HL-60/S4 (cell line): ENCODE measurements around the gene IMPG2.

Experiments
- in situ Hi-C: fragments of 300-500 bp; cut with MboI; formaldehyde crosslinking; loops from 2 replicates; pipeline ENCODE4 v1.14.3; 2022; ENCODE audit warnings: low sequenced_read_pairs

The IMPG2 gene

DNA sequence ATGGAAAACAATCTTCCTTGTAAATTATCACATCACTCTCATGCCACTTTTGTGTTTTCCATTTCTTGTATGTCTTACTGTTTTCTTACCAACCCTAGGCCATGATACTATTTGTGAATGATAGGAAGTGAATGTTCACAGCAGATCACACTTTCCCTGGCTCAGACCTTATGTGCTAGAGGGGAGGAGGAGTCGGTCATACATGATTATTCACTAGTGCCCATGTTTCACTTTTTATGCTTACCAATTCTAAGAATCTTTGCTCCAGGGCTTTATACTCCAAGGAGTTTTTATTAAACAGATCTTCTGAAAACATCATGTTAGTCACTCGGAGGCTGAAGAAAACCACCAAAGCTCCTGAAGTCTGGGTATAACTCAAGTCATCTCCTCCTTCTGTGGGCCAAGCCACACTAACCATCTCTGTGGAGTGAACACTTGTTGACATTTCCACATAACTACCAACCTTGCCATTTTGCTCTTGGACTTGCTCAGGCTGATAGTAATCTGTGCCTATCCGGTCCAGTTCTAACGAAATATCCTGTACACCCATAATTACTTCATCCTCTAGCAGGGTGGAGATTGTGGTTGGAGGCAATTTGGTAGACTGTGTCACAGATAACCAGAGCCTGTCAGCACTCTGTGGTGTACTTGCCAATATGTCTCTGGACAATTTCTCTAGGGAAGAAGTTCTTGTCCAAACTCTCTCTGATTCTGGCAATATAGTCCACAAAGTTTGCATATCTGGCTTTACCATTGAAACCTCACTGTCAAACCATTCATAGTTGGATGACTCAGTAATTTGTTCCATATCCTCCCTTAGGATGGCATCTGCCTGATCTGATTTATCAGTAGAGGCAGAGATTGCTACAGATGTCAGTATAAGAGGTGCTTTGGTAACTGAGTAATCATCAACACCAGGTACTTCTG is 76.8 kb downstream of the IMPG2 start:
- in situ Hi-C loops, result no loop called here

DNA sequence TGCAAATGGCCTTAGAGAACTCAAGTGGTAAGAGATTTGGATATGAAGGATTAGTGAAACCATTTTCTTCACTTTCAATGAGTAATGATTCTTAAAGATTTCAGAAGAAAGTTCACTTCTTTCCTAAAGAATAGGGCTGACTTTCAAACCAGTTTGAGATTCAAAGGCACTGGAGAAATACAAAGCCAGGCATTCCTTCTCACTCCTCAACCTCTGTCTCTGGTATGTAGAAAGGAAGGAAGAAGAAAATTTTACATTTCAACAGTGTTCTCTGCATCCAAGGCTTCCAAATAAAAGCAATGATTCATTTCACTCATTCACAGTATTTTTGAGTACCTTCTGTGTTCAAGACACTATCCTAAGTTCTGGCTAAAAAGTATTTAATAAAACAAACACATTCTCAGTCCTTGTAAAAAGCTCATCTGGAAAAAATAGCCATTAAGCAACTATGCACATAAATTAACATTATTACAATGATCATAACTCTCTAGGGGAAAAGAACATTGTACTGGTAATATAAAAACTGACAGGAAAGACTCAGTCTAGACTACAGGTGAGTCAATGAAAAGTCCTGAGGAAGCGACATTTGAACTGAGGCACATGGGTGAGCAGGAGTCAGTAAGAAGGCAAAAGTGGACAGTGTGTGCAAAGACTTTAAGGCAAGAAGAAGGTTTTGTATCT is 79.5 kb downstream of the IMPG2 start:
- in situ Hi-C loops, result no loop called here

DNA sequence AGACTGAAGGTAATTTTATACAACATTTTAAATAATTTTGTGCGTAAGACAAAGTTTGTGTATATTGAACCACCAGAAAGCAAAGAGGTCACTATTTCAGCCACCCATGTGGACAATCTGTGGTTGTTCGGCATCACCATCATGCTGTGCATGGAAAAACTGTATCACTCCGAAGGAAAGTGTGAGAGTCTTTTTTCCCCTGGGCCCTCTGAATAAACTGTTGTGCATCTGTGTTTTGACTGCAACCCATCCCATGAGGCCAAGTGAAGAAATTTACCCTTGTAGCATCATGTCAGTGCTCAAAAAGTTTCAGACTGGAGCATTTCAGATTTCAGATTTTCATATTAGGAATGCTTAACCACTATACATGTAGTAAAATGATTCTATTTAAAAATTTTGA is 85.3 kb downstream of the IMPG2 start:
- in situ Hi-C loops, result no loop called here

DNA sequence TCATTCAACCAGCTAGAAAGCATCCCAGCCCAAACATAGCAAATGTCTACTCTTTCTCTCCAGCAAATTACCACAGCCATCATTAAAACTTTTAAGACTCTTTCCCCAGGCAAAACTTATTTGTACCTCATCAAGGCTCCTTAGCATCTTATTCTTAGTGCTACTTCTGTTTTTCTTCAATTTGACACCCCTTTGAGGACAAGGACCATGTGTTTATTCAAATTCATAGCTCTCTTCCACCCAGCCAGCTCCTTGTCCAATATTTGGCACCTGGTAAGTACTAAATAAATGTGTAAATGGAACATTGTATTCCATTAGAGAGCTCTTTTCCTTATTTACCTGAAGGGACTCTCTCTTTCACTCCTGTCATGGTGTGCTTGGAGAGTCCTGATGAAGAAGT is 89.8 kb downstream of the IMPG2 start:
- in situ Hi-C loops, result no loop called here

DNA sequence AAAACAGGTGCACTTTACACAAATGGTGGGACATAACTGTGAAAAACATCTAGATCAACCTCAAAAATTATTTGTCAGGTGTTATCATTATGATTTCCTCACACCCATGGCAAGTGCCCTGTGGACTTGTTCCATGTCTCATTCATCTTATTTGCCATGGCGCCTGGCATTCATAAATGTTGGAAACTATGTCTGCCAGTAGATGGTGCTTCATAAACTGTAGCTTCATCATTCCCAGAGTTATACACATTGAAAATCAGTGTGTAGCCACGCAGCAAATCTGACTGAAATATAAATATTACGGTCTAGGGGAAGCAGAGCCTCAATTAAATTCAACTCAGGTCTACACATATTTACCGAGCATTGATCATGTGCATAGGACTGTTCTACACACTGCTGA is 90.7 kb downstream of the IMPG2 start:
- in situ Hi-C loops, result no loop called here

DNA sequence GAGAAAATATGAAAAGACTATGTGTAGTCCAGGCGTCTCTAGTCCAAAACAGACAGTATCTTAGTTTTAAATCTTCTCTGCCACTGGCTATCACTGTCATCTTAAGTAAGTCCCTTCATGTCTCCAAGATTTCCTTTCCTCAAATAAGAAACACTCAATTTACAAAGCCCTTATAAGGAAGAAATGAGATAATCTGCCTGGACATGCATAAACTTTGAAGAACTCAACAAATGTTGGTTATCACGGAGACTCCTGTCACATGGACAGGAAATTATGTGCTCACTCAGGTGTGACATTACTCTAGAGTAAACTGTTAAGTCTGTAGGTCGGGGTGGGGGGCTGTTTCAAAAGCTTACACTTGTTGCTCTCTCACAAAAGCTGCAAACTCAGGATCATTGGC is 91.9 kb downstream of the IMPG2 start:
- in situ Hi-C loops, result no loop called here

DNA sequence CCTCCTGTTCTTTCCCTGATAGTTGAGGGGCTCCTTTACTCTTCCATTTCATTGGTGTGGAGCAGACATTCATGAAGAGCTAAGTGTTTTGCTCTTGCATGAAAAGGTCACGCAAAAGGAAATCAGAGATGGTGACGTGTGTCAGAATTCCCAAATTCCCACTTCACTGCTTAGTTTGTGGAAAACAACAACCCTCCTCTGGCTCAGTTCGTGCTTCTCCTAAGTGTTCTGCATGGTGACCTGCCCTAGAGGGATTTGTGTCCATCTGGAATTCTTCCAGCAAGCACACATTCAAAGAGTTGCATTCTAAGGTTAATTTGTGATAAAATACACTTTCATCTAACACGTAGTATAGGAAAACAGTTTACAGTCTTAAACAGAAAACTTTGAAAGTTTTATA is 95.6 kb downstream of the IMPG2 start:
- in situ Hi-C loops, result no loop called here

DNA sequence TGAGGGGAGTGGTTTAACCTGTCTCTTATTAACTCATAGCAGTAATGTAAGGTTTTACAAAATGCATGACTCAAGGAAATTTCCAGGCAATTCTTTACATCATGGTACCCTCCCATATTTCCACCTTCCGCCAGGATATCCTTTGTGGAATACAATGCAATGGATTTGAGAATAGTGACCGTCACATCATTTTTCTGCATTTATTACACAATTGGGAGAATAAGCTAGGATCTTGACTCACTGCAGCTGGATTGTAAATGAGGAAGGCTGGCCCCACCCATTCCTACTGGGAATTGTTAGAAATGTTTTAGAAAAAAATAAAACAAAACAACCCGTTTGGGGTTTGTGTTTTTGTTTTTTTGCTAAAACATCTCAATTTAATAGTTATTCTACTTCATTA is 97.4 kb downstream of the IMPG2 start:
- in situ Hi-C loops, result no loop called here

DNA sequence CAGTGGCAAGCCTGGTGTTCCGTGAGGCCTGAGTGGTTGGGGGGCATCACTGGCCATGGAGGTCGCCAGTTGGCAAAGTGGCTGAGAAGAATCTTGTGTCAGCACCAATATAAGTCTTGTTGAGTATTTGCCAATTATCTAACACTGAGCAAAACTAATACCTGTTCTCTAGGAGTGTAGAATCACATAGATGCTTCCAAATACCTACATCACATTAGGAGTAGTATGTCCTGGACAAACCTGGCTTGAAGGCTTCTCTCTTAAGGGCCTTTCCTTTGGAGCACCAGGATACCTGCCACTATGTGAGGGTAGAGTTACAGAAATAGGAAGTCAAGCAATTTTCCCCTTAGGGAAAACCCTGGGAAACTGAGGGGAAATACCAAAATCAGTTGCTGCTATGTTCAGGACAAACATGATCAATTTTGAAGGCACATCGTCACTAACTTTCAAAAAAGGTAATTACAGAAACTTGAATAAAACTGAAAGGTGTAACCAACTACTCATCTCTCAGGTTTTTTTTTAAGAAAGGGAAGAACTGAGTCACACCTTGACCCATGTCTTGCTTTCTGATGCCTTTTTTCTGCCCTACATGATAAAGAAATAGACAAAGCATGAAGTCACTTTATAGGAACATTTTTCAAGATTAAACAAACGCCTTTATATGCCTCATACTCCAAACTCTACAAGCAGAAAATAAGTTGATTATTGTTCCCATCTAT is 100.4 kb downstream of the IMPG2 start:
- in situ Hi-C loops, result no loop called here

DNA sequence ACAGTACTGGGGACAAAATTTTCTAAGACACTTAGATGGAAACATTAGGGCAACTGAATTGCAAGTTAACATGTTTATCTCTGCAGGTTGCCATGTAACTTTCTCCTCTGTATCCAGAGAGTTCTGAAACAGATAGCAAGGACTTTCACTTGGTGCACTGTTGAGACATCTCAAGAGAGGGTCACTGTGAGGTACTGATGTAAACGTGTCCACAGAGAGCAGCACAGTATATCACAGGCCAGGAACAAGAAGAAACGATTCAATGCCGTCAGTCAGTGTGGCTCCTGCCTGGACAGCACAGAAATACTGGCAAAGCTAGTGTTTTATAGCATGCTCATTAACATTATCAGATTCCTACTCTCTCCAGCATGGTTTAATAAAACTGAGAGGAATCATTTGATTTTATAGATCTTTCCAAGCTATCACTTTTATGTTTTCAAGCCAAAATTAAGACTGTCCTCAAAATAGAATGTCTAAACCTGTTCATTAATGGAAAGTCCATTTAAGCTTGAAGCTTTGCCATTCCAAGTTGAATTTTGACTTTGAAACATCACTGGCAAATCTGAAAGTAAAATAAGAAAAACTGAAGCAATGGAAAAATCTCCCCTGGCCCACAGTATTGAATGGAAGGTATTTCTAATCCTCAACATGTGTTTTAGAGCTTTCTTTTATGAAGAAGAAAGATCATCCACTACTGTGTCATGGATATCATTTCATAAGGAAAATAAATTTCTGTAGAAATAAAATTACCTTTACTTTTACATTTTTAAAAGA is 102.7 kb downstream of the IMPG2 start:
- in situ Hi-C loops, result no loop called here

DNA sequence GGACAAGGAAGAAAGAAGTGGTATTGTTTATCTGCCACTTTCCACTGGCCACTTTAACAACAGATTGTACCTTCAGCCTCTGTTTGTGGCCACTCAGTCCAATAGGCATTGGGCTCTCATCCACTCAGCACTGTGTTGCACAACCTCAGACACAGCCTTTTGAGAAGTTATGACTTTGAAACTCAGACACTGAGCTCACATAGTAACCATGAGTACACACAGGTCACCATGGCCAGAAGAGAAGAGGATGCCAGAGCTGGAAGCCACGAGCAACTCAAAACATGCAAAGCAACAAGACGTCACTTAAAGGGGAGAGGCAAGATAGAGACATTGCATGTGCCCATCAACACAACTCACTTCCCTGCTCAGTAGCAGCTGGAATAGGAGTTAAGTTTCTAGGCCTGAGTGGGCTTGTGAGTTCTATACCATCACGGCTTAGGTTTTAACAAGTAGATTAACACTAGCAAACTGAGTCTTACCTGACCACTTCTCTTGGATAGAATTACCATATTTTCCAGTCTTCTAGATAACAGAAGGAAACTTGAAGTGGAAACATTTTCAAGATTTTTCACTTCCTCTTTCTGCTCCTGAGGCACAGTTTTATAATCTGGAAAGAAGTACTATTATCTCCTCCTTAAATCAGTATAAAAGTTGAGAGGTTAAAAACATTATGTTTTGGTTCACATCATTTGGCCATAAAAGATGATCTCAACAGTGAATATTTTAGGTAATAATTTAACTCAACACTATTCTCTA is 103.5 kb downstream of the IMPG2 start:
- in situ Hi-C loops, result no loop called here

DNA sequence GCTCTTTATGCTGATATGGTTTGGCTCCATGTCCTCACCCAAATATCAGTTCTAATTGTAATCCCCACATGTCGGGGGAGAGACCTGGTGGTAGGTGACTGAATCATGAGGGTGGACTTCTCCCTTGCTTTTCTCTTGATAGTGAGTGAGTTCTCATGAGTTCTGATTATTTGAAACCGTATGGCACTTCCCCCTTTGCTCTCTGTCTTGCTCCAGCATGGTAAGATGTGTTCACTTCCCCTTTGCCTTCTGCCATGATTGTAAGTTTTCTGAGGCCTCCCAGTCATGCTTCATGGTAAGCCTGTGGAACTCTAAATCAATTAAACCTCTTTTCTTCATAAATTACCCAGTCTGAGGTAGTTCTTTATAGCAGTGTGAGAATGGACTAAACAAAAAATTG is 107.6 kb downstream of the IMPG2 start:
- in situ Hi-C loops, result no loop called here

DNA sequence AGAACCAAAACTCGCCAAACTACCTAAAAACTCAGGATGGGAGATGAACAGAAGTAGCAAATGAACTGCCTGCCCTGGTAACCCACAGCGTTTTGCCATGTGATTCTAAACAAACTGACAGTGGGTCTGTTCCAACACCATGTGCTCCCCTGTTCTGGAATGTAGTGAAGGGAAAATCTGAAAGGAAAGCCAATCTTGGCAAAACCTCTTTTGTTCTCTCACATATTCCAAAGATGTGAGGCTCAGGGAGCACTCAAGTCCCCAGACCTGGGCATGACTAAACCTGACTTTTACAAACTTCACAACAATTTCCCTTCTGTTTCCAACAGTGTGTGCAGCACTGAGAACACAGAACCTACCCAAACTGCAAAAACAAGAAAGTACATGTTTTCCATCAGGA is 116.1 kb downstream of the IMPG2 start:
- in situ Hi-C loops, result no loop called here

DNA sequence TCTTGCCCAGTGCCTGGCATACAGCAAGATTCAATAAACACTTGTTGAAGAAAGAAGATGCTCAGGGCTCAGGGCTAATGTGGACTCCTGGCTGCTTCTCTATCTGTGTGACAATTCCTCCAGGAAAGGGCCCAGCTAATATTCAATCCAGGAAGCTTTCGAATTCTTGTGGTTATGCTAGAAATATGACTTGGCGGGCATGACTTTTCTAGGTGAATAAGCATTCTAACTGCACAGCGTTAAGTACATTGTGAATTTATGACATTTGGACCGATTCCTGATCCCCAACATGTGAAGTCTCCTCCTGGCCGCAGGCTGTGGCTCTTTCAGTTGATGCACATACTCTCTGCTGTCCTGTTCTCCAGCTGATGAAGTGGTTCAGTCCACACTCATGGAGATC is 117.0 kb downstream of the IMPG2 start:
- in situ Hi-C loops, result no loop called here

DNA sequence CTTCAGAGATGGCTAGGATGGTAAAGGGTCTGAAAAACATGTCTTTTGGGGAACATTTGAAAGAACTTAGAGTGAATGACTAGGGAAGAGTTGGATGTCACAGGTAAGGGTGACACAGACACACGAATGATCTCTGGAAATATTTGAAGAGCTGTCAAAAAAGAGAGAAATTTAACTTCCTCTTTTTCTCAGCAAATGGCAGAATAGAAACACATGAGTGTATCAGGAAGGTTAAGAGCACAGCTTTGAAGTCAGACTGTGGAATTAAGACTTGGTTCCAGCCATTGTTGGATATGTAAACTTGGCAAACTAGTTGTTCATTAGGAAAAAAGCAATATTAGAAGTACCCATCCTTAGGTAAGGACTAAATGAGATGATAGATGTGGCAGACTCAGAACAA is 117.7 kb downstream of the IMPG2 start:
- in situ Hi-C loops, result no loop called here

DNA sequence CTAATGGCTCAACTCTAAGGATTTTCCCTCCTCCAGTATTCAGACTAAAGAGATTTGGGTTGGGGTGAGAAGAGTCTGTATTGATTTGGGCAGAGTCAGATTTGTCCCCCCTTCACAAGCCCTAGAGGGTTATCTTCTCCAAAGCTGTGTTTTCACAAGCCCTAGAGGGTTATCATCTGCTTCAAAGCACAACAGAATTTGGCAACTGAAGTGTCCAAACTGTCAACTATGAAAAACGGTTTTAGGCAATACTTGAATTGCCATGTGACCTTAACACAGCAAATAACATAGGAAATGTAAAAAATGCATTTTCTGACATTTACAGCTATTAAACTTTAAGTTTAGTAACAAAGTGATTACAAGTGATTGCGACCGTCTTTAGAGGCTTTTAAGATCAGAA is 119.9 kb downstream of the IMPG2 start:
- in situ Hi-C loops, result no loop called here

DNA sequence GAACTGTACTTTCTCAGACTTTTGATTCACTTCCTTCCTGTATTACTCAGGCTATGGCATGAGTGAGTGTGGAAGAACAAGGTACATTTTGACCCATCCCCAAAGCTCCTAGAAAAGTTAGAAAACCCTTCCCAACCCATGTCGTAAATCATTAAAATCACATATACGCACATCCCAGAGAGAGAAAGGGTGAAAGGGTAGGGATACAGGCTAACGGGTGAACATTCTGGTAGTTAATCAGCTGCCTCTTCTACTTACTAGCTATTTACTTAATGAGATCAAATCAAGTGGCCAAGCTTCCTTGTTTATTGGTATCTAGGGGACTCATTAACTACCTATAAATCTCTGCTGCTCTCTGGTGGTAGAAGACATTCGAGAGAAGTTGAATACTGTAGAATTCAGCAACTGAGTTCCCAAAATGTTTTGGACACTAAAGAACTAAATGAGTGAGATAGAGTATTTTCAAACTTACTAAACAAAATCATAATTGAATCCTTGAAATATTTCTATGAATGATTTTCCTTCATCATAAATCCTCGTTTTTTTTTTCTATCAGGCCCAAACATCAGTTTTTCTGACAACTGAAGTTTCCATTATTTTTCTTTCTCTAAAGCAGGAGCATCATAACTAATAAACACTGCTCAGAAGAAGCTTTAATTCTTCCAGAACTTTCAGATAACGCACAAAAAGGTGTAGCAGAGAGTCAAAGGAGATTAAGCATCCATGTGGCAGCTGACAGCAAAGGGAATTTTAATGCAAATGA is 124.2 kb downstream of the IMPG2 start:
- in situ Hi-C loops, result no loop called here

DNA sequence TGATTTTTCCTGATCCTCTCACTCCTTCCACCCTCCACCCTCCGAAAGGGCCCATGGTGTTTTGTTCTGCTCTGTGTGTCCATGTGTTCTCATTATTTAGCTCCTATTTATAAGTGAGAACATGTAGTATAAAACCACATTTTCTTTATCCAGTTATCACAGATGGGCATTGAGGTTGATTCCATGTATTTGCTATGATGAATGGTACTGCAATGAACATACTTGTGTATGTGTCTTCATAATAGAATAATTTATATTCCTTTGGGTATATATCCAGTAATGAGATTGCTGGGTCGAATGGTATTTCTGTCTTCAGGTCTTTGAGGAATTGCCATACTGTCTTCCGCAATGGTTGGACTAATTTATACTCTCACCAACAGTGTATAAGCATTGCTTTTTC is 126.0 kb downstream of the IMPG2 start:
- in situ Hi-C loops, result no loop called here

DNA sequence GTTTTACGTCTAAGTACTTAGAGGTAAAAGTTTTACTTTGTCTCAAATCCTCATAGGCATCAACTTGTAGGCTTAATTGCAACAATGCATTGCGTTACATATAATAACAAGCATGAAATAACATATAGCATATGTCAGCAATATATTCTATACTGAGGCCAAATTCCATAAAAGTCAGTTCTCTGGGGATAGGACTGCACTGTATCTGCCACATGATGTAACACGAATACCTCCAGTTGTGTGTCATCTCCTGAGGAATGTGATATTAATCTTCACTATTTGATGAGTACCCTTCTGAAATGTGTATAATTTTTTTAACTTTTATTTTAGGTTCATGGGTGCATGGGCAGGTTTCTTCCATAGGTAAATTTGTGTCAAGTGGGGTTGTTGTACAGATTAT is 126.4 kb downstream of the IMPG2 start:
- in situ Hi-C loops, result no loop called here

DNA sequence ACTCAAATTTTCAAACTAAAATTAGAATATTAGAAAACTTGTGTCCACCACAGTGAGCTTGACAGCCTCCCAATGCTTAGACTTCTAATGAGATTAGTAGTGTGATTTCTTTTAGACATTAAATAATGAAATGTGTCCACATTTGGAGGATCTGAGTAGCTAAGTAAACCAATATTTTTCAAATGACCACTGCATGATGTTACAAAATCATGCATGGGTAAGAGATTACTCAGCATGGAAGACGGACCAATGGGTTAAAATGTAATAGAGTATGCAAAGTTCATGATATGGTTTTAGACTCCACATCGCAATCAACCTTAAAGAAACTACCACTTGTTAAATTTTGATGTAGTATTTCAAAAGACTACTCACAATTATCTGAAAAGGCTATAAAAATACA is 130.6 kb downstream of the IMPG2 start:
- in situ Hi-C loops, result no loop called here
